ENCODE data around the gene MICALL2. TPM values are rescaled to one million over a fixed set of nuclear protein-coding genes. Genes with fewer than 3 reads are reported as not detected.

The MICALL2 gene
- total and polyA plus RNA-seq, 4 donors: 2.9 to 16.3 (median 7.6) TPM

DNA sequence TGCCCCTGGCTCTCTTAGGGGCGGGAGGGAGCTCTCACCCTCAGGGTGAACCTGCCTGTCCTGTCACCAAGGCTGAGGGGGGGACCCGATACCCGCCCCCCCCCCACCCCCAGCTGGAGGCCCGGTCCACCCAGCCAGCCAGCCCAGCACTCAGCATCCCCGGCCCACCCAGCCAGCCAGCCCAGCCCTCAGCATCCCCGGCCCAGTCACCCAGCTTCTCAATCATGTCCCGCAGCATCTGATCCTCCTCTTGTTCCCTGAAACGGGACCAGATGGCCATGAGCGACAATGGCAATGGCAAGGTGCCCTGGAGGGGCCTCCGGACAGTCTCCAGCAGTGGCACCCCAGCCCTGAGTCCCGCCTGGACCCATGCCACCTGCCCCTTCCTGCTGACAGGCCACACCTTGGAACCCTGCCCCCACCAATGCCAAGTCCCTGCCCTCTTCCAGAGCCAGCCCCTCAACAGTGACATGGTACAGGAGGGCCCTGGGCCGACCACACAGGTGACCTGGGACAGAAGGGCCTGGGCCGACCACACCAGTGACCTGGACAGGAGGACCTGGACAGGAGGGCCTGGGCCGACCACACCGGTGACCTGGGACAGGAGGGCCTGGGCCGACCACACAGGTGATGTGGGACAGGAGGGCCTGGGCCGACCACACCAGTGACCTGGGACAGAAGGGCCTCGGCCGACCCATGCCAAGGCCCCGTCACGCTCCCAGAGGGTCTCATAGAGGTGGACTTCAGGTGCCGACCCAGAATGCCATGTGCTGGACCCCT lies 24.2 kb downstream of the MICALL2 start:
- peaks cover 0 to 4% (median 0%) of the 10 kb centered on the region in 4 donors for H3K36me3 ChIP-seq (ENCODE audit: control insufficient read depth in 4 of 4, insufficient read depth in 3 of 4, low read depth in 1 of 4, low read length in 3 of 4)
- TF ChIP-seq, protein P1, sequence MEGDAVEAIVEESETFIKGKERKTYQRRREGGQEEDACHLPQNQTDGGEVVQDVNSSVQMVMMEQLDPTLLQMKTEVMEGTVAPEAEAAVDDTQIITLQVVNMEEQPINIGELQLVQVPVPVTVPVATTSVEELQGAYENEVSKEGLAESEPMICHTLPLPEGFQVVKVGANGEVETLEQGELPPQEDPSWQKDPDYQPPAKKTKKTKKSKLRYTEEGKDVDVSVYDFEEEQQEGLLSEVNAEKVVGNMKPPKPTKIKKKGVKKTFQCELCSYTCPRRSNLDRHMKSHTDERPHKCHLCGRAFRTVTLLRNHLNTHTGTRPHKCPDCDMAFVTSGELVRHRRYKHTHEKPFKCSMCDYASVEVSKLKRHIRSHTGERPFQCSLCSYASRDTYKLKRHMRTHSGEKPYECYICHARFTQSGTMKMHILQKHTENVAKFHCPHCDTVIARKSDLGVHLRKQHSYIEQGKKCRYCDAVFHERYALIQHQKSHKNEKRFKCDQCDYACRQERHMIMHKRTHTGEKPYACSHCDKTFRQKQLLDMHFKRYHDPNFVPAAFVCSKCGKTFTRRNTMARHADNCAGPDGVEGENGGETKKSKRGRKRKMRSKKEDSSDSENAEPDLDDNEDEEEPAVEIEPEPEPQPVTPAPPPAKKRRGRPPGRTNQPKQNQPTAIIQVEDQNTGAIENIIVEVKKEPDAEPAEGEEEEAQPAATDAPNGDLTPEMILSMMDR (IDR thresholded peaks at IDR 0.05; ENCODE audit: low read depth, low read length, missing input control): no peak
- no peak for TF ChIP-seq RAD21 (IDR thresholded peaks at IDR 0.05)
- TF ChIP-seq TAF1 (conservative IDR thresholded peaks at IDR 0.05): no peak
- TF ChIP-seq JUND (IDR thresholded peaks at IDR 0.05): no peak
- TF ChIP-seq RXRA (IDR thresholded peaks at IDR 0.05): no peak
- TF ChIP-seq YY1 (IDR thresholded peaks at IDR 0.05): no peak
- TF ChIP-seq, protein P2, sequence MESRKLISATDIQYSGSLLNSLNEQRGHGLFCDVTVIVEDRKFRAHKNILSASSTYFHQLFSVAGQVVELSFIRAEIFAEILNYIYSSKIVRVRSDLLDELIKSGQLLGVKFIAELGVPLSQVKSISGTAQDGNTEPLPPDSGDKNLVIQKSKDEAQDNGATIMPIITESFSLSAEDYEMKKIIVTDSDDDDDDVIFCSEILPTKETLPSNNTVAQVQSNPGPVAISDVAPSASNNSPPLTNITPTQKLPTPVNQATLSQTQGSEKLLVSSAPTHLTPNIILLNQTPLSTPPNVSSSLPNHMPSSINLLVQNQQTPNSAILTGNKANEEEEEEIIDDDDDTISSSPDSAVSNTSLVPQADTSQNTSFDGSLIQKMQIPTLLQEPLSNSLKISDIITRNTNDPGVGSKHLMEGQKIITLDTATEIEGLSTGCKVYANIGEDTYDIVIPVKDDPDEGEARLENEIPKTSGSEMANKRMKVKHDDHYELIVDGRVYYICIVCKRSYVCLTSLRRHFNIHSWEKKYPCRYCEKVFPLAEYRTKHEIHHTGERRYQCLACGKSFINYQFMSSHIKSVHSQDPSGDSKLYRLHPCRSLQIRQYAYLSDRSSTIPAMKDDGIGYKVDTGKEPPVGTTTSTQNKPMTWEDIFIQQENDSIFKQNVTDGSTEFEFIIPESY (IDR thresholded peaks at IDR 0.05): no peak
- TF ChIP-seq HNF4G (IDR thresholded peaks at IDR 0.05): no peak
- no peak for TF ChIP-seq FOXA1 (IDR thresholded peaks at IDR 0.05)
- no peak overlapping the region for H3K9ac ChIP-seq (ENCODE audit: low read depth in 1 of 2, low read length in 2 of 2)
- H3K4me1 ChIP-seq (ENCODE audit: control insufficient read depth in 4 of 4, insufficient read depth in 4 of 4, low read length in 3 of 4): peaks cover 0 to 2% (median 0%) of the 10 kb centered on the region in 4 donors
- H3K4me3 ChIP-seq (ENCODE audit: low read depth in 1 of 3, low read length in 3 of 3): no peak overlapping the region
- no peak overlapping the region for H3K27ac ChIP-seq (ENCODE audit: low read depth in 1 of 2, low read length in 2 of 2)
- WGBS: 91% methylated on average over 22 of the region's 22 CpGs
- DNase-seq (ENCODE audit: low spot score): no peak
- no peaks in the 10 kb centered on the region for H3K27me3 ChIP-seq (ENCODE audit: control insufficient read depth in 4 of 4, insufficient read depth in 4 of 4, low read length in 3 of 4)
- no peaks in the 10 kb centered on the region for H3K9me3 ChIP-seq (ENCODE audit: control insufficient read depth in 4 of 4, low read length in 3 of 4)

DNA sequence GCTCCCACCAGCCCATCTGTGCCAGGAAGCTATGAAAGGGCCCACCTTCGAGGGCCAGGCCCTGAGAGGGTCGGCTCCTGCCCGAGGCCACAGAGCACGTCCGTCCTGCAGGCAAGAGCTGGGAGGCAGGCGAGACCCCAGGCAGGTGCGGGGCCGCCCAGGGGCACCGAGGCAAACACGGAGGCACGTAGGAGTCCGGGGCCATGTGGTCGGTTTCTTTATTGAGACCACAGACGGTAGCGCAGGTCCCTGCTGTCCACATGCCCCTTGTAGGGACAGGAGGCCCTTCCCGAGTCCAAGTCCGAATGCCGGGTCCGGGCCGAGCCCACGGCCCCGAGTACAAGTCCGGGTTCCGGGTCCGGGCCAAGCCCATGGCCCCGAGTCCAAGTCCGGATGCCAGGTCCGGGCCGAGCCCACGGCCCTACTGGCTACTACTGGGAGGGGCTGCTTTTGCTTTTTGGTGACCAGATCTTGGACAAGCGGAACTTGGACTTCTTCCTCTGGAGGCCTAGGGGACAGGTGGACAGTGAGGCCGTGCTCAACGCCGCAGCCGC lies 25.0 kb downstream of the MICALL2 start:
- no peak for TF ChIP-seq NR2F2 (IDR thresholded peaks at IDR 0.05)
- TF ChIP-seq HNF4A (conservative IDR thresholded peaks at IDR 0.05): no peak
- TF ChIP-seq RAD21 (IDR thresholded peaks at IDR 0.05): no peak
- TF ChIP-seq FOXA2 (IDR thresholded peaks at IDR 0.05): no peak
- no peak for TF ChIP-seq TAF1 (conservative IDR thresholded peaks at IDR 0.05)
- TF ChIP-seq, protein P3, sequence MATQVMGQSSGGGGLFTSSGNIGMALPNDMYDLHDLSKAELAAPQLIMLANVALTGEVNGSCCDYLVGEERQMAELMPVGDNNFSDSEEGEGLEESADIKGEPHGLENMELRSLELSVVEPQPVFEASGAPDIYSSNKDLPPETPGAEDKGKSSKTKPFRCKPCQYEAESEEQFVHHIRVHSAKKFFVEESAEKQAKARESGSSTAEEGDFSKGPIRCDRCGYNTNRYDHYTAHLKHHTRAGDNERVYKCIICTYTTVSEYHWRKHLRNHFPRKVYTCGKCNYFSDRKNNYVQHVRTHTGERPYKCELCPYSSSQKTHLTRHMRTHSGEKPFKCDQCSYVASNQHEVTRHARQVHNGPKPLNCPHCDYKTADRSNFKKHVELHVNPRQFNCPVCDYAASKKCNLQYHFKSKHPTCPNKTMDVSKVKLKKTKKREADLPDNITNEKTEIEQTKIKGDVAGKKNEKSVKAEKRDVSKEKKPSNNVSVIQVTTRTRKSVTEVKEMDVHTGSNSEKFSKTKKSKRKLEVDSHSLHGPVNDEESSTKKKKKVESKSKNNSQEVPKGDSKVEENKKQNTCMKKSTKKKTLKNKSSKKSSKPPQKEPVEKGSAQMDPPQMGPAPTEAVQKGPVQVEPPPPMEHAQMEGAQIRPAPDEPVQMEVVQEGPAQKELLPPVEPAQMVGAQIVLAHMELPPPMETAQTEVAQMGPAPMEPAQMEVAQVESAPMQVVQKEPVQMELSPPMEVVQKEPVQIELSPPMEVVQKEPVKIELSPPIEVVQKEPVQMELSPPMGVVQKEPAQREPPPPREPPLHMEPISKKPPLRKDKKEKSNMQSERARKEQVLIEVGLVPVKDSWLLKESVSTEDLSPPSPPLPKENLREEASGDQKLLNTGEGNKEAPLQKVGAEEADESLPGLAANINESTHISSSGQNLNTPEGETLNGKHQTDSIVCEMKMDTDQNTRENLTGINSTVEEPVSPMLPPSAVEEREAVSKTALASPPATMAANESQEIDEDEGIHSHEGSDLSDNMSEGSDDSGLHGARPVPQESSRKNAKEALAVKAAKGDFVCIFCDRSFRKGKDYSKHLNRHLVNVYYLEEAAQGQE (IDR thresholded peaks at IDR 0.05): no peak
- no peak for TF ChIP-seq YY1 (IDR thresholded peaks at IDR 0.05)
- TF ChIP-seq, protein P1 (IDR thresholded peaks at IDR 0.05; ENCODE audit: low read depth, low read length, missing input control): no peak
- no peak for TF ChIP-seq HNF4G (IDR thresholded peaks at IDR 0.05)
- TF ChIP-seq, protein P4, sequence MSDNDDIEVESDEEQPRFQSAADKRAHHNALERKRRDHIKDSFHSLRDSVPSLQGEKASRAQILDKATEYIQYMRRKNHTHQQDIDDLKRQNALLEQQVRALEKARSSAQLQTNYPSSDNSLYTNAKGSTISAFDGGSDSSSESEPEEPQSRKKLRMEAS (IDR thresholded peaks at IDR 0.05): no peak
- no peak for TF ChIP-seq GABPA (IDR thresholded peaks at IDR 0.05 in 1 of 2, conservative IDR thresholded peaks at IDR 0.05 in 1 of 2)
- TF ChIP-seq, protein P2 (IDR thresholded peaks at IDR 0.05): no peak
- TF ChIP-seq, protein P5, sequence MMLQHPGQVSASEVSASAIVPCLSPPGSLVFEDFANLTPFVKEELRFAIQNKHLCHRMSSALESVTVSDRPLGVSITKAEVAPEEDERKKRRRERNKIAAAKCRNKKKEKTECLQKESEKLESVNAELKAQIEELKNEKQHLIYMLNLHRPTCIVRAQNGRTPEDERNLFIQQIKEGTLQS (IDR thresholded peaks at IDR 0.05): no peak
- no peak for TF ChIP-seq EGR1 (IDR thresholded peaks at IDR 0.05; ENCODE audit: low read depth in 2 of 2)
- TF ChIP-seq SP1 (IDR thresholded peaks at IDR 0.05): no peak
- TF ChIP-seq JUND (IDR thresholded peaks at IDR 0.05): no peak
- TF ChIP-seq FOXA1 (IDR thresholded peaks at IDR 0.05): no peak
- H3K27me3 ChIP-seq (ENCODE audit: control insufficient read depth in 4 of 4, insufficient read depth in 4 of 4, low read length in 3 of 4): no peaks in the 10 kb centered on the region
- 94% methylated on average over 35 of the region's 35 CpGs for WGBS
- peaks cover 0 to 4% (median 0%) of the 10 kb centered on the region in 4 donors for H3K36me3 ChIP-seq (ENCODE audit: control insufficient read depth in 4 of 4, insufficient read depth in 3 of 4, low read depth in 1 of 4, low read length in 3 of 4)
- DNase-seq (ENCODE audit: low spot score): no peak
- peaks cover 0 to 2% (median 0%) of the 10 kb centered on the region in 4 donors for H3K4me1 ChIP-seq (ENCODE audit: control insufficient read depth in 4 of 4, insufficient read depth in 4 of 4, low read length in 3 of 4)
- H3K27ac ChIP-seq (ENCODE audit: low read depth in 1 of 2, low read length in 2 of 2): no peak overlapping the region
- H3K4me3 ChIP-seq (ENCODE audit: low read depth in 1 of 3, low read length in 3 of 3): no peak overlapping the region
- no peaks in the 10 kb centered on the region for H3K9me3 ChIP-seq (ENCODE audit: control insufficient read depth in 4 of 4, low read length in 3 of 4)
- no peak overlapping the region for H3K9ac ChIP-seq (ENCODE audit: low read depth in 1 of 2, low read length in 2 of 2)

All from liver (tissue), 9 donors.